Tibial nerve (tissue), 3 donors: ENCODE data around the gene PCNX2.

Experiments
- POLR2A ChIP-seq, 2 donors: fragments of 450-650 bp; IDR thresholded peaks; one replicate each; pipeline ENCODE4 v1.6.1; 2017; ENCODE audit warnings: antibody characterized with exemption in 2 of 2, mild to moderate bottlenecking in 2 of 2, moderate library complexity in 2 of 2
- TF ChIP-seq, protein P1 (sequence below), 5 experiments: fragments of 200-600 bp in 3 of 5; fragments of 450-650 bp in 2 of 5; sonication (generic) in 3 of 5; IDR thresholded peaks; one replicate each; pipeline ENCODE4 v1.5.1; 2016 to 2019; ENCODE audit warnings: antibody characterized with exemption in 5 of 5, mild to moderate bottlenecking in 3 of 5, moderate library complexity in 2 of 5

DNA sequence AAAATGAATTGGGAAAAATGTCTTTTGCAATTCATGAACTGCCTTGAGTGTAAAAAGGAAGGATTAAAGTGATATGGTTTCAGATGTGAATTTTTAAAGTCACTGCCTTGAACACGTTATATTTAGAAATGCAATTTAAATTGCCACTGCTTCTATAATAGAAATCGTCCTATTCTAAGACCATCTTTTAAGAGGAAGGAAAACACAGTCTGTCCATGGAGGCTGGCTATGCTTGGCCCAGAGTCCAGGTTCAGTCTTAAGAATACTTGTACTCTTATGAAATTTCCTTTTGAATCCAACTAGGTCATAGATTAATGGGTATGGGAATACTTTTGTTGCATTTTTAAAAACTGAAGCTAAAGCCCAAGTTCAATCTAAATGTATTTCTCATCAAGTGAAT lies 86.0 kb downstream of the PCNX2 start:
- TF ChIP-seq POLR2A (IDR thresholded peaks at IDR 0.05): no peak
- TF ChIP-seq, protein P1, sequence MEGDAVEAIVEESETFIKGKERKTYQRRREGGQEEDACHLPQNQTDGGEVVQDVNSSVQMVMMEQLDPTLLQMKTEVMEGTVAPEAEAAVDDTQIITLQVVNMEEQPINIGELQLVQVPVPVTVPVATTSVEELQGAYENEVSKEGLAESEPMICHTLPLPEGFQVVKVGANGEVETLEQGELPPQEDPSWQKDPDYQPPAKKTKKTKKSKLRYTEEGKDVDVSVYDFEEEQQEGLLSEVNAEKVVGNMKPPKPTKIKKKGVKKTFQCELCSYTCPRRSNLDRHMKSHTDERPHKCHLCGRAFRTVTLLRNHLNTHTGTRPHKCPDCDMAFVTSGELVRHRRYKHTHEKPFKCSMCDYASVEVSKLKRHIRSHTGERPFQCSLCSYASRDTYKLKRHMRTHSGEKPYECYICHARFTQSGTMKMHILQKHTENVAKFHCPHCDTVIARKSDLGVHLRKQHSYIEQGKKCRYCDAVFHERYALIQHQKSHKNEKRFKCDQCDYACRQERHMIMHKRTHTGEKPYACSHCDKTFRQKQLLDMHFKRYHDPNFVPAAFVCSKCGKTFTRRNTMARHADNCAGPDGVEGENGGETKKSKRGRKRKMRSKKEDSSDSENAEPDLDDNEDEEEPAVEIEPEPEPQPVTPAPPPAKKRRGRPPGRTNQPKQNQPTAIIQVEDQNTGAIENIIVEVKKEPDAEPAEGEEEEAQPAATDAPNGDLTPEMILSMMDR (IDR thresholded peaks at IDR 0.05): no peak
